K562 (cell line): ENCODE results near the gene STRN3. TPM values are rescaled to one million over a fixed set of nuclear protein-coding genes. Genes with fewer than 3 reads are reported as not detected.

Source experiments
- ATAC-seq: fragments of 200-7000 bp; cut with Tn5 transposase; 3 replicates; pipeline ENCODE4 v1.9.1; 2020; ENCODE audit warnings: moderate library complexity
- BruUV-seq: library from RNA; stranded (reverse); fragments of 400-500 nt; replicated peaks from 2 replicates; lab custom pipeline; 2021; lab: Mats Ljungman, UMichigan
- CTCF ChIA-PET: fragments of 300-600 bp; formaldehyde crosslinking; extraction: SDS; loops from one replicate; lab custom pipeline; 2021; ENCODE audit warnings: low intra/inter-chr PET ratio; lab: Yijun Ruan, JAX
- POLR2A ChIA-PET: fragments of 300-600, 350-650 bp; sonication (Branson Sonifier 250); formaldehyde crosslinking; extraction: SDS; loops from one replicate; lab custom pipeline; 2021; ENCODE audit warnings: antibody characterized with exemption, inconsistent platforms; lab: Yijun Ruan, JAX
- DNase-seq, 4 experiments: peaks; one replicate each; pipeline versions ENCODE4 v3.0.0 to v3.0.0-alpha.2; 2011 to 2018; ENCODE audit warnings: low spot score in 3 of 4, mixed read lengths in 3 of 4; ENCODE audit errors: extremely low read depth in 1 of 4
- FAIRE-seq: peaks from 2 replicates; lab custom pipeline; 2011; peaks lifted over from hg19 to GRCh38; lab: Jason Lieb, UNC
- H2AFZ ChIP-seq: 2 replicates; pipeline ENCODE4 v1.6.0; 2011; ENCODE audit warnings: low read depth, low read length, control low read depth, inconsistent platforms
- H3K27ac ChIP-seq: fragments of 200-600 bp; 3 replicates; pipeline ENCODE4 v1.8.0; 2011; ENCODE audit warnings: low read depth, mild to moderate bottlenecking, control low read depth, inconsistent platforms, low read length, moderate library complexity, mixed read lengths; ENCODE audit errors: extremely low read depth
- H3K27me3 ChIP-seq, 2 experiments: fragments of 300-600 bp in 1 of 2; 2 replicates in 1 of 2; 3 replicates in 1 of 2; pipeline versions ENCODE4 v1.6.0 to v1.8.0; 2011; ENCODE audit warnings: inconsistent platforms in 2 of 2, low read length in 2 of 2, mild to moderate bottlenecking in 1 of 2, mixed read lengths in 1 of 2, moderate library complexity in 1 of 2; ENCODE audit not compliant: control insufficient read depth in 2 of 2, insufficient read depth in 2 of 2
- H3K36me3 ChIP-seq: fragments of 300-600 bp; 3 replicates; pipeline ENCODE4 v1.8.0; 2011; ENCODE audit warnings: mild to moderate bottlenecking, low read length, inconsistent platforms; ENCODE audit not compliant: control insufficient read depth, insufficient read depth
- H3K4me1 ChIP-seq, 2 experiments: fragments of 200-600 bp in 1 of 2; replicated peaks in 1 of 2; 2 replicates in 1 of 2; 3 replicates in 1 of 2; pipeline versions ENCODE4 v1.5.1 to v1.8.0; 2011; ENCODE audit warnings: inconsistent platforms in 2 of 2, low read length in 2 of 2, mild to moderate bottlenecking in 1 of 2, mixed read lengths in 1 of 2, moderate library complexity in 1 of 2; ENCODE audit not compliant: control insufficient read depth in 2 of 2, insufficient read depth in 2 of 2
- H3K4me2 ChIP-seq: 2 replicates; pipeline ENCODE4 v1.6.1; 2011; ENCODE audit warnings: low read length, control low read depth, inconsistent platforms, mixed read lengths; ENCODE audit not compliant: insufficient read depth
- H3K4me3 ChIP-seq: fragments of 200-600 bp; sonication (generic), shearing (Covaris generic); 2 replicates; pipeline ENCODE4 v1.5.1; 2016; ENCODE audit warnings: control low read depth, inconsistent platforms
- H3K79me2 ChIP-seq: fragments of 200-600 bp; 3 replicates; pipeline ENCODE4 v1.8.0; 2011; ENCODE audit warnings: low read length, inconsistent platforms; ENCODE audit not compliant: control insufficient read depth, insufficient read depth
- H3K9ac ChIP-seq, 2 experiments: 2 replicates each; pipeline versions ENCODE4 v1.6.0 to v1.6.1; 2011; ENCODE audit warnings: low read depth in 2 of 2, low read length in 2 of 2, control low read depth in 1 of 2, inconsistent platforms in 1 of 2, mild to moderate bottlenecking in 1 of 2, mixed read lengths in 1 of 2; ENCODE audit not compliant: insufficient read depth in 1 of 2
- H3K9me1 ChIP-seq: one replicate; pipeline ENCODE4 v1.6.0; 2011; ENCODE audit warnings: inconsistent platforms, mild to moderate bottlenecking, low read length, moderate library complexity; ENCODE audit not compliant: control insufficient read depth, insufficient read depth
- H3K9me3 ChIP-seq: replicated peaks from 2 replicates; pipeline ENCODE4 v1.5.1; 2011; ENCODE audit warnings: low read depth, low read length, inconsistent platforms; ENCODE audit not compliant: control insufficient read depth, insufficient read depth
- H4K20me1 ChIP-seq: replicated peaks from 2 replicates; pipeline ENCODE4 v1.6.1; 2011; ENCODE audit warnings: low read length, inconsistent platforms, mixed read lengths; ENCODE audit not compliant: control insufficient read depth, insufficient read depth
- CAMTA2 ChIP-seq: fragments of 250-450 bp; sonication (Bioruptor Pico); conservative IDR thresholded peaks from 2 replicates; pipeline ENCODE4 v1.5.1; 2022
- CREB3L1 ChIP-seq: fragments of 450-650 bp; IDR thresholded peaks from 2 replicates; pipeline ENCODE4 v1.6.1; 2014; ENCODE audit warnings: low read depth, mild to moderate bottlenecking, moderate library complexity, borderline replicate concordance
- CREBBP ChIP-seq: IDR thresholded peaks from one replicate; pipeline ENCODE4 v1.6.1; 2012; ENCODE audit warnings: low read depth, mild to moderate bottlenecking, control low read depth, inconsistent platforms, low read length
- E2F3 ChIP-seq: fragments of 250-450 bp; sonication (Bioruptor Pico); IDR thresholded peaks from 2 replicates; pipeline ENCODE4 v1.4.0; 2020; ENCODE audit warnings: mild to moderate bottlenecking
- FOXJ2 ChIP-seq: fragments of 200-800 bp; sonication (Bioruptor generic); IDR thresholded peaks from 2 replicates; pipeline ENCODE4 v1.6.1; 2016; ENCODE audit warnings: missing genetic modification characterization, missing compliant biosample characterization
- JUNB ChIP-seq: fragments of 450-650 bp; formaldehyde crosslinking; conservative IDR thresholded peaks from 2 replicates; pipeline ENCODE4 v1.4.0; 2020; ENCODE audit warnings: mild to moderate bottlenecking
- MTA3 ChIP-seq: fragments of 450-650 bp; formaldehyde crosslinking; IDR thresholded peaks from 2 replicates; pipeline ENCODE4 v1.6.1; 2017; ENCODE audit warnings: mild to moderate bottlenecking, borderline replicate concordance
- PTTG1 ChIP-seq: fragments of 450-650 bp; IDR thresholded peaks from 2 replicates; pipeline ENCODE4 v1.6.1; 2016; ENCODE audit warnings: low read depth, mild to moderate bottlenecking, missing genetic modification characterization, missing compliant biosample characterization
- RAD21 ChIP-seq, 2 experiments: fragments of 250-450 bp in 1 of 2; fragments of 450-650 bp in 1 of 2; sonication (Bioruptor Pico) in 1 of 2; formaldehyde crosslinking in 1 of 2; IDR thresholded peaks in 1 of 2; conservative IDR thresholded peaks in 1 of 2; 2 replicates each; pipeline versions ENCODE4 v1.4.0 to v1.8.0; 2020 to 2022; ENCODE audit warnings: mild to moderate bottlenecking in 2 of 2, moderate library complexity in 1 of 2
- SUPT5H ChIP-seq: fragments of 450-650 bp; IDR thresholded peaks from 2 replicates; pipeline ENCODE4 v1.6.1; 2016
- TCF7L2 ChIP-seq: fragments of 150-350 bp; IDR thresholded peaks from 2 replicates; pipeline ENCODE4 v1.6.1; 2016; ENCODE audit warnings: low read depth, mild to moderate bottlenecking, low read length, moderate library complexity
- TSHZ1 ChIP-seq: fragments of 250-450 bp; sonication (Bioruptor Pico); IDR thresholded peaks from 2 replicates; pipeline ENCODE4 v1.4.0; 2020; ENCODE audit warnings: mild to moderate bottlenecking, moderate library complexity
- ZBED1 ChIP-seq: IDR thresholded peaks from 2 replicates; pipeline ENCODE4 v1.6.1; 2014
- ZBTB9 ChIP-seq: fragments of 450-650 bp; formaldehyde crosslinking; IDR thresholded peaks from 2 replicates; pipeline ENCODE4 v1.4.0; 2020; ENCODE audit warnings: mild to moderate bottlenecking, moderate library complexity
- ZNF354B ChIP-seq: fragments of 250-450 bp; sonication (Bioruptor Pico); IDR thresholded peaks from 2 replicates; pipeline ENCODE4 v1.4.0; 2020
- ZNF668 ChIP-seq: fragments of 250-450 bp; sonication (Bioruptor Pico); IDR thresholded peaks from 2 replicates; pipeline ENCODE4 v1.8.0; 2022; ENCODE audit warnings: mild to moderate bottlenecking, inconsistent platforms
- ZZZ3 ChIP-seq: fragments of 450-650 bp; IDR thresholded peaks from 2 replicates; pipeline ENCODE4 v1.6.1; 2016; ENCODE audit warnings: antibody characterized with exemption, mild to moderate bottlenecking, moderate library complexity
- in situ Hi-C: fragments of 300-500 bp; cut with MboI; formaldehyde crosslinking; loops from 4 replicates; pipeline ENCODE4 v1.15.0; 2018; ENCODE audit warnings: inconsistent platforms, mixed read lengths
- intact Hi-C: fragments of 100-400 bp; cut with micrococcal nuclease; formaldehyde crosslinking; loops from 2 replicates; pipeline ENCODE4 v1.14.2; 2022
- polyA plus RNA-seq, 8 experiments: library from polyadenylated mRNA; depleted of rRNA in 4 of 8; stranded (reverse) in 5 of 8; unstranded in 3 of 8; fragments of >200 nt; fragmentation: Nextera tagmentation in 2 of 8; fragmentation: Illumina TruSeq in 1 of 8; extraction: Ambion mirVana in 2 of 8; extraction: Trizol in 1 of 8; gene quantifications; 2 replicates each; pipeline versions ENCODE4 v1.2.1 to v1.2.3, GENCODE V29; 2011 to 2014; ENCODE audit warnings: inconsistent platforms in 1 of 8, missing spikeins in 1 of 8
- total RNA-seq, 7 experiments: library from RNA; depleted of rRNA in 6 of 7; stranded (reverse); fragments of >200 nt in 6 of 7; fragmentation: Illumina TruSeq in 2 of 7; extraction: Trizol in 2 of 7; gene quantifications; 2 replicates each; pipeline versions ENCODE4 v1.2.1 to v1.2.3, GENCODE V29; 2011 to 2021; ENCODE audit warnings: low replicate concordance in 1 of 7

STRN3 gene
- total and polyA plus RNA-seq, 9 of the 15 experiments (the other 6 are each of a cell fraction or from before 2014, with no cell fraction given): 5.9 to 29.1 (median 16.0) TPM

- TF ChIP-seq TCF7L2: no peak
- TF ChIP-seq JUNB (CRISPR knock-in tag): no peak
- TF ChIP-seq CAMTA2 (CRISPR knock-in tag): no peak
- no peak for TF ChIP-seq ZNF354B (CRISPR knock-in tag)
Measured at GRCh38 chr14:30855345-30856037, 170.7 kb downstream of the STRN3 start (continued).

GRCh38 chr14:30854492-30854891, 171.7 kb downstream of the STRN3 start:
- intact Hi-C loops: no loop called here
- no peak for ATAC-seq
- H3K9ac ChIP-seq: no peak overlapping the region
- no peak overlapping the region for H2AFZ ChIP-seq
- H3K36me3 ChIP-seq: no peaks in the 10 kb centered on the region
- FAIRE-seq: no peak
- H3K9me1 ChIP-seq: no peaks in the 10 kb centered on the region
- no peaks in the 10 kb centered on the region for H3K79me2 ChIP-seq
- H3K27ac ChIP-seq: no peak overlapping the region
- H3K4me3 ChIP-seq: no peak overlapping the region
- no peak overlapping the region for H3K4me2 ChIP-seq
- no peaks in the 10 kb centered on the region for H3K27me3 ChIP-seq
- ChIA-PET POLR2A (no interaction called here), CTCF (no interaction called here)
- in situ Hi-C loops: no loop called here
- H3K9me3 ChIP-seq: no peaks in the 10 kb centered on the region
- no TSS peak for BruUV-seq
- H3K4me1 ChIP-seq: no peaks in the 10 kb centered on the region
- H4K20me1 ChIP-seq: no peaks in the 10 kb centered on the region
- DNase-seq: no peak
- no peak for TF ChIP-seq RAD21 (CRISPR knock-in tag; conservative IDR thresholded peaks at IDR 0.05 in 1 of 2, IDR thresholded peaks at IDR 0.05 in 1 of 2)
- no peak for TF ChIP-seq TSHZ1 (CRISPR knock-in tag)
- no peak for TF ChIP-seq ZBED1
- TF ChIP-seq CREB3L1: no peak
- TF ChIP-seq ZBTB9: no peak
- TF ChIP-seq E2F3: no peak
- TF ChIP-seq MTA3: no peak
- no peak for TF ChIP-seq ZNF668 (CRISPR knock-in tag)
- TF ChIP-seq SUPT5H: no peak
- TF ChIP-seq CREBBP: no peak
- no peak for TF ChIP-seq PTTG1 (tag)
- no peak for TF ChIP-seq FOXJ2 (tag)
- TF ChIP-seq ZZZ3: no peak
